Astrocyte of the hippocampus (primary cell): ENCODE results near the gene HSPA12A.

Experiments
- DNase-seq: peaks from one replicate; pipeline ENCODE4 v3.0.0; 2011; ENCODE audit warnings: low read depth, low spot score

The HSPA12A gene, protein sequence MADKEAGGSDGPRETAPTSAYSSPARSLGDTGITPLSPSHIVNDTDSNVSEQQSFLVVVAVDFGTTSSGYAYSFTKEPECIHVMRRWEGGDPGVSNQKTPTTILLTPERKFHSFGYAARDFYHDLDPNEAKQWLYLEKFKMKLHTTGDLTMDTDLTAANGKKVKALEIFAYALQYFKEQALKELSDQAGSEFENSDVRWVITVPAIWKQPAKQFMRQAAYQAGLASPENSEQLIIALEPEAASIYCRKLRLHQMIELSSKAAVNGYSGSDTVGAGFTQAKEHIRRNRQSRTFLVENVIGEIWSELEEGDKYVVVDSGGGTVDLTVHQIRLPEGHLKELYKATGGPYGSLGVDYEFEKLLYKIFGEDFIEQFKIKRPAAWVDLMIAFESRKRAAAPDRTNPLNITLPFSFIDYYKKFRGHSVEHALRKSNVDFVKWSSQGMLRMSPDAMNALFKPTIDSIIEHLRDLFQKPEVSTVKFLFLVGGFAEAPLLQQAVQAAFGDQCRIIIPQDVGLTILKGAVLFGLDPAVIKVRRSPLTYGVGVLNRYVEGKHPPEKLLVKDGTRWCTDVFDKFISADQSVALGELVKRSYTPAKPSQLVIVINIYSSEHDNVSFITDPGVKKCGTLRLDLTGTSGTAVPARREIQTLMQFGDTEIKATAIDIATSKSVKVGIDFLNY

DNA sequence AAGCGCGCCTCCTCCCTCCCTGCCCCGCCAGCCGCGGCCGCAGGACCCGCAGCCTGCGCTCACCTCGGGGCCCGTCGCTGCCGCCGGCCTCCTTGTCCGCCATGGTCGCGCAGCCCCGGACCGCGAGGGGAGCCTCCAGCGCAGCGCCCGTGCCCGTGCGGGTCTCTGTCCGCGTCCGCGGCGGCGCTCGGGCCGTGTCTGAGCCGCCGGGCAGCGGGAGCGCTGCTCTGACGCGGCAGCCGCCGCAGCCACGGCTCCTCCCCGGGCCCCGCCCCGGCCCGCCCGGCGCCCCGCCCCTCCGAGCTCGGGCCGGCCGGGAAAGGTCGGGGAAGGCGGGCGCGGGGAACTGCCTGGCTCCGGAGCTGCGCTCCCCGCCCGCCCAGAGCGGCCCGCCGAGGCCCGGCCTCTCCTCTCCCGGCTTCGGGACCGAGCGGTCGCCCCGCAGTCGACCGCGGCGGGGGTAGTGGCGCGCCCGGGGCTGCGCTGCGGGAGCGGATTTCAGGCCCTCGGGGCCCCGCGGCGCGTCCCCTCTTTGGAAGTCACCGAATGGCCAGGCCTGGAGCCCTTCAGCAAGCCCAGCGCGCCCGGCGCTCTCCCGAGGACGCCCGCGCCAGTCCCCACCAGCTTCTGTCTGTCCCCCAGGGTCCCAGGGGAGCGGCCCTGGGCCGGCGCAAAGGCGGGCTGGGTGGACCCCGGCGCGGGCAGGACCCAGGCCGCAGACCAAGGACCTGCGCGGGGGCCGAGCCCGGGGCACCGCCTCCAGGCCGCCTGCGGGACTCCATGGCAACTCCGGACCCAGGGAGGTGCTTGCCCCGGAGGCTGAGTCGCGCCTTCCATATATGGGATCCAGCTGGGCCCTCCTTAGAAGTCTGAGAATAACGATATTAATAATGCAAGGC, at the start of gene HSPA12A:
HSPA12A (minus strand) TSS at position 200 of the 899 bp plus-strand sequence; CDS start at position 103, 97 bp downstream.
- DNase-seq = peak; percentile 93

DNA sequence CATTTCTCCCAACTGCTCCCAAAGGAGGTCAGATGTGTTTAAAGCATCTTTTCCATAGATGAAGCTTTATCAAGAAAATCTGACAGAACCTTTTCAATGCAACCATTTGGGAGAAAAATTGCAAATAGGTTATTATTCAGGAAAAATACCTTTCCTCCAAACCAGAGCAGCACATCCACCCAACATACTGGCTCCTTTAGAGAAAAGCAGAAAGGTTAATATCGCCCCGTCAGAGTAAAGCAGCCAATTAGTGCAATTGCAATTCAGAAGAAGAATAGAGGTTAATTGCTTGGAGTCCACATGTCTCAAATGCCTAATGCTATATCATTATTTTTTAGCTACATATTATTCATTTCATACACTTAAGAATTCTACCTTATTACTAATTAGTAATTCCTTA, 48.9 kb upstream of the HSPA12A start:
- DNase-seq = no peak

DNA sequence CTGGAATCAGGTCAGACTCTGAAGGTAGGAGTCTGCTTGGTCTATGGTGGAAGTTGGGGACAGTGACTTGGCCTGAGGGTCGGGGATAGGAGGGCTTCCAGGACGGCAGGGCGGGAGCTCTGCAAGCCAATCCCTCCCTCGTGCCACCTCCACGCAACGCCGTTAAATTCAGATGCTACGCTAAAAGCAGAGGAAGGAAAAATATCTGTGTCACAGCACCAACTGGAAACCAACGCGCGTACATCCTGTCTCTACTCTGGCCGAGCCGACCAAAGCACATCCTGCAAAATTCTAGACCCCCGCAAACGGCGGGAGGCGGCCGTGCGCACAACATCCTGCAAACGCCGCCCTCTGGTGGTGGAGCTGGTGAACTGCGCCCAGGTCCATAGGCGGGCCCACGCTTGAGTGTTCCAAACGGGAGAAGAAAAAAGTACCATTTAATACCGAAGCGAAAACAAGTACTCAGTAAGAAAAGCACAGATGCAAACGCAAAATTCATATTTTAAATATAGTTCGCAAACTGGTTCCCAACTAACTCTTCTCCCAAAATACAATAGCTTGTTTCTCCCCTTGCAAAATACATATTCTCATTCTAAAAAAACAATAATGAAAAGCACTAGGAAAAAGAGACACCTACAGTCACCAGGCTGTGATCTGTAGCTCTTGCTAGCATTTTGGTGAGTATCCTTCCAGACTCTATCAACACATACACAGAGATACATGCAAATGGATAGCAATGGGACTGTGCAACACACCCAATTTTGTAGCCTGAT, 45.7 kb upstream of the HSPA12A start:
- peak; percentile 88 for DNase-seq

DNA sequence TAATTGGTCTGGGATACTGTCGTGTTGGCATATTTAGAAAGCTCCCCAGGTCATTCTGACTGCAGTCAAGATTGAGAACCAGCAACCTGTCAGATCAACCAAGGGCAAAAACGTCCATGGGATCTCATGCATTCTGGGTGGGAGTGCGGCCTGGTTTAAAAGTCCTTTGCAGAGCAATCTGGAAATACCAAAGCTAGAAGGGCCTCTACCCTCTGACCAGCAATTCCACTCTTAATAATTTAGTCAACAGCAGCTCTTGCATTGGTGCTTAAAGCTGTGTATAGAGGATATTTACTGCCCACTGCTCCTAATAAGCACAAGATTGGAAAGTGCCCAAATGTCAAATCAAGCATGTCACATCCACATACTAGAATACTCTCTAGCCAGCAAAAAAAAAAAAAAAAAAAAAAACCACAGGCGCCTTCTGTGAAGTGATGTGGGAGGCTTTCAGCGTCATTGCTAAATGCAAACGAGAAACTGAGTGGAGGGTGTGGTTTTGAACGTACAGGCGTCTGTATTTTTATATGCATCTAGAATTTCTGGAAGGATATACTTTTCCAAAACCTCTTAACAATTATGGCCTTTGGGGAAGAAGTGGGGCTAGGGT, 44.8 kb upstream of the HSPA12A start:
- peak; percentile 44 for DNase-seq

DNA sequence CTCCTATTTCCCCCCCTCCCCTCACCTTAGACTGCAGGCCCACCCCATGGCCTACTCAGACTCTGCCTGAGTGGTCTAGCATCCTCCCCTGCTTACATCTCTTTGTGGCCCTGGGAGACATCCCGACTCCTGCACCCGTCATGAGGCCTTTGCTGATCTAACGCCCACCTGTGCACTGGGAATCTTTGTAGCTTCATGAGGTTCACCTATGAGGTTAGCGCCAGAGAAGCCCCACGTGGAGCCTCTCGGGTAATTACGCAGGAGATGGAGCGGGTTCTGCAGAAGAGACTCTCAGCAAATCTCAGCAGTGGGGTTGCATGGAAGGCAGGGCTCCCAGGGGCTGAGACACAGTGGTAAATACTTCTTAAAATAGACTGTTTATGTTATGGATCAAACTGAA, 43.5 kb upstream of the HSPA12A start:
- no peak for DNase-seq

DNA sequence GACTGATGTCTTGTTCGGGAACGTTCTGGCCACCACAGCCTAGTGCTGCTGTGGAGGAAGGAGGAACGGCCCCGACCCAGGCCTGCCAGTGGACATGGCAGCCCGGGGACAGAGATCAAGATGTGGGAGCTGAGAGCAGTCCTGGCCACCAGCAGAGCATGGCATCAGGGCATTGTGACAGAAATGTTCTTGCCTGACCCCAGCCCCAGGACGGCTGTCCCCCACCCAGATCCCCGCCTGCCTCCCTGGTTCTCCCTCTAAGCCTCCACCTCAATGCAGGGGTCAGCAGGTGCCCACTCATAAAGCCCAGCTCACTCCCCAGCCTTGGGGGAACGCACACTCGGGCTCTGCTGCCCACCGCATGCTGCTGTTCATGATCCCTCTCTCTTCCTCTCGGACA, 42.9 kb upstream of the HSPA12A start:
- DNase-seq = no peak

DNA sequence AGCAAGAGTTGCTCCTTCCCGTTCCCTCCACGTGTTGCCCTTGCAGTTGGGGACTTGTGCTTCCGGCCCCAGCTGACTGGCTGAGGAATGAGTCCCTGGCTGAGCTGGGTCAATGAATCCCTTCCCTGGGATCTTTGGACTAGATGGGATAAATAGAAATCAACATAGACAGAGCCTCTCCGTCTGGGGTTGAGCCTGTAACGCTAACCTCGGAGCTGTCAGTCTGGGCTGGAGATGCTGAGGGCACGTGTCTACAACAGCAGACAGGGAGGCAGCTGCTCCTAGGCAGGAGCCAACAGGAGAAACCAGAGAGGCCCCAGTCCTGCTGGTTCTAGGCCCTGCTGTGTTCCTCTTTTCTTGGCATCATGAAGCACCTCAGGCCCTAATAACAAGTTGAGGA, 42.3 kb upstream of the HSPA12A start:
- DNase-seq = no peak

DNA sequence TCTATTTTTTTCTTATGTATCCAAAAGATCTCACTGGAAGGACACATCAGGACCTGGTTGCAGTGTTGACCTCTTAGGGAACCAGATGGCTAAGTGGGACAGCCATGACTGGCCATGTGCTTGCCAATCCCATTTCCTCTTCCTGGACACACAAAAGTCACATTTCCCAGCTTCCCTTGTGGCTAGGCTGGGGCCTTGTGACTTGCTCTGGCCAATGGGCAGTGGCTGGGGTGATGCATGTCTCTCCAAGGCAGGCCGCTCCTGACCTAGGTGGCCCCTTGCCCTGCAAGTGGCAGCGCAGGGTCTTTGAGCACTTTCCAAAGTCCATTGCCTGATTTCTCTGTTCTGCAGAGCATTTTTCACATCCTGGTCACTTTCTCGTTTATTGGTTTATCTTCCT, 41.7 kb upstream of the HSPA12A start:
- no peak for DNase-seq

DNA sequence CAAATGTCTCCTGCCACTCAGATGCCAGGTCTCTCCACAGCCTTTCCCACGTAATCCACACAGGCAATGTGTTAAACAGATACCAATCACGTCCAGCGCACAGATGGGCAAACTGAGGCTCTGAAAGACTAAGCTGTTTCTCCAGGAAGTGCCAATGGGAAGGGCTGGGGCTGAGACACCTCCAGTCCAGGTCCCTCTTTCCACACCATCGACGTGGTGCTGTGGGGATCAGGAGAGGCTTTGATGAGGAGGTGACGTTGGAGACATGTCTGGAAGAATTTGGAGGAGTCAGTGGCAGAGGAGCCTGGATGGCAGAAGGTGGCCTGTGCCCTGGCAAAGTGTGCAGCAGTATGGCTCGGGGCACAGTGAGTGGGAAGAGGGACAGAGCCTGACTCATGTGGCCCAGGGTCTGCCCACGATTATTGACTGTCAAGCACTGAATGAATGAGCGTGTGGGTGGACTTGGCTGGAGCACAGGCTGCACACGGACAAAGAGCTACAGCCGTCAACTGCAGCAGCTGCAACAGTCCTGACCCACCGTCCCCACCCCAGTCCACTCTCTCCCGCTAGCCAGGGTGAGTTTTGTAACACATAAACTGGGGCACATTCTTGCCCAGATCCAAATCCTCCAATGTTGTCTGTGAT, 40.8 kb upstream of the HSPA12A start:
- DNase-seq = peak; percentile 35

DNA sequence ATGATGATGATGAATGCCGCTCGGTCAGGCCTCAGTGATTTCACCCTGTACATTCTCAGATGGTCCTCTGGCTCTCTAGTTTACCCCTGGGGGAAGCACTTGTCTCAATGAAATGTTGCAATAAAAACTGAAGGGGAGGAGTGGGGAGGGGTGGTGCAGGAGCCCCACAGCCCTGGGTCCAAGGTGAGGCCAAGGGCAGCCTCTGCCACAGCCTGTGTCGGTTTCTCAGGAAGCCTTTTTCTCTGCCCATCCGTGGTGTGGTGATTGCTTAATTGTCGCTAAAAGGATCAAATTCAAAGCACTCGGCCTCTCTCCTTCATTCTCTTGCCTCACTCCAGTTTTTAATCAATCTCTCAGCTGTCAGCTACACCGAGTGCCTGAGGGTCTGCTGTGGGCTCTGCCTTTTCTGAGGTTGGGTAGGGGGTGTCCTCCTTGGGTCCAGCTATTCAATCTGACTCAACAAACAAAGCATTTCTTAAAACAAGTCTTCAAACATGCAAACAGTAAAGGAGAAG, 39.1 kb upstream of the HSPA12A start:
- DNase-seq = no peak

DNA sequence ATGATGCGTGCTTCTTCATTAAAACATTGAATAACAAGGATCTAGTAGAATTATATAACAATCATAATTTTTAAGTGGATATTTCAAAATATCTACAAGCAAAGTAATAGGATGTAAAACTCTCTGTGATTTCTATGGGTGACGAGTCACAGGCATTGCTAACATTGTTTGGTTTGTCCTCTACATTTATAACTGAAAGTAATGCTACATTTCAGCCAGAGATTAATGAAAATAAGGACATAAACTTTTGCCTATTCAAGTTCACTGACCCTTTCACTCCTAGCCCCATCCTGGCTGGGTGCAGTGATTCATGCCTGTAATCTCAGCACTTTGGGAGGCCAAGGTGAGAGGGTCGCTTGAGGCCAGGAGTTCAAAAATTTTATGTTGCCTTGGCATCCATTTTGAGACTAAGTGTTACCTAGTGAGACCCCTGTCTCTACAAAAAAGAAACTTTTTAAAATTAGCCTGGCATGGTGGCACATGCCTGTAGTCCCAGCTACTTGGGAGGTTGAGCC, 38.4 kb upstream of the HSPA12A start:
- DNase-seq = no peak

DNA sequence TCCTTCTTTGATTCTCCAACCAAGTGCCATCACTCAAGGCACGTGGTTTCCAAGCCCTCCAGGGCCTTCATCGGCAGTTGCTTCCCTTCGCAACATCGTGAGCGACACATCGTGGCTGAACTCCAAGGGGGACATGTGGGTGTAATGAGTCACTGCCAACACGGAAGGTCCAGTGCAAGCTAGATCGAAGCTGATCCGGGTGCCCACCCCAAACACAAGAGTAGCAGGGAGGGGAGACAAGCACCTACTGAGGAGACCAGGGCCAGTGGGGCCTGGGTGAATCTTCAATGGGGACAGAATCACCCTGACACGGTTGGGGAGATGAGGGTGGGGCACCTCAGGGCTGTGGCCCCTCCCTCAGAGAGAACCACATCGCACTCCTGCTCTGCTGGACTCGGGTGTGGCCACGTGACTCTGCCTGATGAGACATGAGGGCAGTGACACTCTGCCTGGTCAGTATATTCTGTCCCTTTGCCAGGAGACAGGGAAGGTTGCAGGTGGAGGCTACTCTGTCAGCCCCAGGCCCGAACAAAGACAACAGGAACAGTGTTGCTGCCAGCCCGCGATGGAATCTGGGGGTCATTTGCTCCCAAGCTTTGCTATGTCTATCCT, 36.8 kb upstream of the HSPA12A start:
- DNase-seq = peak; percentile 20

DNA sequence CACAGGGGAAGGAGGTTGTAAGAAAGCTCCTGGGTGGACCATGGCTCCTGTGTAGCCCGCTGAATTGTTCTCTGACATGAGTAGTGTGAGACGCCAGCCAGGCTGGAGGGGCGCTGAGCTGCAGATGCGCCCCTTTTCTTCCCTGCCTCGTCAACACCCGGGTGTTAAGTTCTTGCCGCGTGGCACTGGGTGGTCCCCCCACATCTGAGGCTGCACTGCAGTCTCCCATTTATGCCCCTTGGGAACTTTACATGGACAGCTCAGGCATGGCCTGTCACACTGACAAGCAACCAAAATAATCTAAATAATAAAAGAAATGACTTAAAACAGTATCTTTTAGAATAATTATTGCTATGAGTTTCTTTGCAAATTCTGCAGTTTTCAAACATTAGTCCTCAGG, 34.6 kb upstream of the HSPA12A start:
- no peak for DNase-seq

DNA sequence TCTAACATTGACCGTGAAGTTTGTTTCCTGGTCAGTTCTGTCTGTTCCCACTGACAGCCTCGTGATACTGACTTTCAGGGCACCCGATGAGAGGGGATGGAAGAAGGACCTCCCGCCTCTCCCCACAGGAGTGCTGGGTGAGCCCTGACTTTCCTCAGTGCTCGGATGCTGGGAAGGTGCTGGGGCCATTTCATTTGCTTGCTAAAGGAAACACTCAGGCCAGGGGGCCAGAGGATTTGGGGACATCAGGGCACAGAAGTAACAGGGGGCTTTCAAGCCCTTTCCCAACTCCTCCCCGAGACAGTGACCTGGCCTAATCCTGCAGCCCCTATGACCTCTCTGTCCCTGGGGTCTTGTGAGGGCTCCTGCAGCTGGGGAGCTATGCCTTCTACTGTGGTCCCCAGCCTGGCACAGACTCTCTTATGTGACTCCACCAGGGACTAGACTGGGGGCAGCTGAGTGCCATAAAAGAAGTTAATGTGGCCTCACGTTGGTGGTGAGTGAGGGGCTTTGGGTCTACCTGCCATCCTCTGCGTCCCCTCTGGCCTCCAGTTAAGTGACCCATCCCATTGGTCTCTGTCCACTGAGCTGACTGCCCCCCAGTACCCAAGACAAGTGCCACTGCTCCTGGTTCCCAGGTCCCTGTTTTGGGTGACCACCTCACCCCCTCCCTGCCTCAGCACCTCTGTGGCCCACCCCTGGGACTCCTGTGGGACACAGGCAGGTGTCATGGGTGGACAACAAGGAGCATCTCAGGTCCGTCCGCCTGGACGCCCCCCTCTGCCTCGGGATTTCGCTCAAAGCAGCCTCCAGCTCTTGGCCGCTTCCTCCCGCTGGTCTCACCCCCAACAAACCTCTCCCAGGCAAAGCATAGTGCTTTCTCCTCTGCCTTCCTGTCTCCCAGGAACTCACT, 33.4 kb upstream of the HSPA12A start:
- no peak for DNase-seq

DNA sequence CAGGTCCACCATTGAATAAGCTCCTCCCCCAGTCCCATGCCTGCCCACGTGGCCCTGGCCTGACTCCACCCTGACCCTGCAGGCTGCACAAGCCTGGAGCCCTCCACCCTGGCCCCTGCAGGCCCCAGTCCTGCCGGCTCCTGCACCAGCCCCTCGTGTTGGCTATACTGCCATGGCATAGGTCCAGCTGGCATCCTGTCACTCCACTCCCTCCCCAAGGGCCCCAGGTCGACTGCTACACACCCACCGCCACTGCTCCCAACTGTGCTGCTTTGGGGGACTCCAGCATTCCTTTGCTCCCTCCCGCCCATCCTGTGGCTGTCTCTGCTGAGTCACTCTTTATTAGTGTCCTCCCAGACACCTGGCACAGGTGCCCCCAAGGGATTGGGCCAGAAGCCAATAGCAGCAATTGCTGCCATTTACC, 32.4 kb upstream of the HSPA12A start:
- no peak for DNase-seq

DNA sequence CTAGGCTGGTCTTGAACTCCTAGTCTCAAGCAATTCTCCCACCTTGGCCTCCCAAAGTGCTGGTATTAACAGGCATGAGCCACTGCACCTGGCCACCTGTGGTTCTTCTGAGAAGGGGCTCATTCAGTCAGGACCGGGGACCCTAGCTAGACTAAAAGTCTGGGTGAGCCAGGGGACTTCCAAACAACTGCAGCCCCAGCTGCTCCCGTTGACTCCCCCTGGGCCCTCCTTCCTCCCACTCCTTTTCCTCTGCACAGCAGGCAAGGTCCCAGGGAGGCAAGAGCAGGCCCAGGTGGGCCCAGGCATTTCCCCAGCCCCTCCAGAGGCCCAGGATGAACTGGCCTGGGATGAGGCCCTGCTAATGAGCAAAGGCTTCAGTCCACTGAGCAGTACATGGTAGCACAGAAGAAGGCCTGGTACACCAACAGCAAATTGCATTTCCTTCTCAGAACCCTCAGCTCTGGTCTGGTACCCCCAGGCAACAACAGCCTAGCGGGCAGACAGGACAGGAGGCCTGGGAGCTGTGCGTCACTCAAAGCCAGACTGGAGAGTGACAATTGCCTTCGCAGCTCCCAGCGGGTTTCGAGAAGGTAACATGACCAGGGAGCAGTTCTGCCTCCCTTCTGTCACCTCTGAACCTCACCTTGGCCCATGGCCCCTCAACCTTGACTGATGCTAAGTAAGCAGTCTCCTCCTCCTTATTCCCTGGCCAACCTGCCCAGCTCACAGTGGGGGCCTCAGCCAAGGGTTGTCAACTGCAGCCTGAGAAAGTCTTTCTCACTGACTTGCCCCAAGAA, 30.7 kb upstream of the HSPA12A start:
- no peak for DNase-seq

DNA sequence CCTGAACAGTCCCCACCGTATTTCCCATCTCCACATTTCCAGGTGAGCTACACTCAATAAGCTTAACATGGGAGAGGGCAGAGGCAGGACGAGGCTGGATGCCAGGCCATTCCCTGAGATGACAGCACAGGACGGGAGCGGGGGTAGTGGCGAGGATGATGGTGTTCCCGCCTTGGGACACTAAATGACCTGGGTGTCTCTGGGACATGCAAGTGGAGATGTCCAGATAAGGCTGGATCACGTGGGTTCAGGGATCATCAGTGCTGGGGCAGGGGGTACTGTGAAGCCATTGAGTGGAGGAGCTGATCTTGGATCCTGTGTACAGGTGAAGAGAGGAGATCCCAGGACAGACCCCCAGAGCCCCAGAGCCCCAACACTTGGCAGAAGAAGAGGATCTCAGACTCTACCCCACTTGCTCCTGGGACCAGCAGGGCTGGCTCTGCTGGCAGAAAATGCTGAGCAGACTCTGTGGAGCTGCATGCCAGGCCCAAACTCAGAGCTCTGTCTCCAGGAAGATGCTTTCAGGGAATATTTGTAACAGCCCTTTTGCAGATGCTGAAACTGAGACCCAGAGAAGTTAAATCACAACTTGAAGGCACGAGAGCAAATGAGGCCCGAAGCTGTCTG, 29.7 kb upstream of the HSPA12A start:
- no peak for DNase-seq
